ENCODE data around the gene L3HYPDH. TPM values are rescaled to one million over a fixed set of nuclear protein-coding genes. Genes with fewer than 3 reads are reported as not detected.

The L3HYPDH gene
- total RNA-seq, 2 donors from 2014 or later, result 8.7 to 10.2 TPM

GRCh38 chr14:59438195-59438647 is 46.0 kb downstream of the L3HYPDH start:
- Histone ChIP-seq H3K36me3 (no peaks in the 10 kb centered on the region), H3K4me1 (no peaks in the 10 kb centered on the region), H3K27me3 (no peaks in the 10 kb centered on the region), H3K27ac (no peak overlapping the region), H3K4me3 (no peak overlapping the region), H3K9me3 (no peaks in the 10 kb centered on the region), H3K9ac (ENCODE audit: low read depth in 2 of 2, low read length in 2 of 2) (no peak overlapping the region)
- TF ChIP-seq CTCF (IDR thresholded peaks at IDR 0.05), result no peak
- intact Hi-C loops (cut with DNase I), result no loop called here
- no peak for DNase-seq

DNA sequence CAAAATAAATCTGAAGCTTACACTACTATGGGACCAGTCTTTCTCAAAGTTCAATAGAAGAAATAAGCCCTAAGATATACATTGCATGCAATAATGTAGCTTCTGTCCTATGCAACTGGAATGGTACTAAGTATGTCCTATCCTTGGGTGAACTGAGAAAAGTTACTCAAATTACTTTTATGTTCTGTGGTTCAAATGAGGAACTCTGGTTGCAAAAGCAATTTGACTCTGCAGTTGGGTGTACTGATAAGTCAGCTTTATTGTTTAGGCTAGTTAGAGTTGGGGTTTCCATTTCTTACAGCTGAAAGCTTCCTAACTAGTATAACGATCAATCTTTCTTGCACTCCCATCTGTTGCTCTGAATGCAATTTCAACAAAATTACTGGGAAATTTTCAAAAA is 48.2 kb downstream of the L3HYPDH start:
- Histone ChIP-seq H3K27ac (no peak overlapping the region), H3K36me3 (no peaks in the 10 kb centered on the region), H3K9me3 (no peaks in the 10 kb centered on the region), H3K4me1 (no peaks in the 10 kb centered on the region), H3K27me3 (no peaks in the 10 kb centered on the region), H3K4me3 (no peak overlapping the region), H3K9ac (ENCODE audit: low read depth in 2 of 2, low read length in 2 of 2) (no peak overlapping the region)
- DNase-seq, result no peak
- no peak for TF ChIP-seq CTCF (IDR thresholded peaks at IDR 0.05)
- intact Hi-C loops (cut with DNase I), result no loop called here

GRCh38 chr14:59435101-59435500 is 49.1 kb downstream of the L3HYPDH start:
- H3K4me3 ChIP-seq, result no peak overlapping the region
- H3K9me3 ChIP-seq, result no peaks in the 10 kb centered on the region
- H3K27ac ChIP-seq, result no peak overlapping the region
- no peaks in the 10 kb centered on the region for H3K36me3 ChIP-seq
- intact Hi-C loops (cut with DNase I), result no loop called here
- no peak overlapping the region for H3K9ac ChIP-seq (ENCODE audit: low read depth in 2 of 2, low read length in 2 of 2)
- no peaks in the 10 kb centered on the region for H3K4me1 ChIP-seq
- DNase-seq, result no peak
- H3K27me3 ChIP-seq, result no peaks in the 10 kb centered on the region
- TF ChIP-seq CTCF (IDR thresholded peaks at IDR 0.05), result no peak

DNA sequence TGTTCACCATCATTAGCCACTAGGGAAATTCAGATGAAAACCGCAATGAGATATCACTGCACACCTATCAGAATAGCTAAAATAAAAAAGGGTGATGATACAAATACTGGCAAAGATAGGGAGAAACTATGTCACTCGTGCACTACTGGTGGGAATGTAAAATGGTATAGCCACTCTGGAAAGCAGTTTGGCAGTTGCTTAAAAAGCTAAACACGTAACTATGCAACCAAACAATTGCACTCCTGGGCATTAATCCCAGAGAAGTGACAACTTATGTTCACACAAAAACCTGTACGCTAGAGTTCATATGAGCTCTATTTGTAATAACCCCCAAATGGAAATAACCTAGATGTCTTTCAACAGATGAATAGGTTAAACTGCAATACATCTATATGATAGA is 54.4 kb downstream of the L3HYPDH start:
- Histone ChIP-seq H3K36me3 (no peaks in the 10 kb centered on the region), H3K9me3 (no peaks in the 10 kb centered on the region), H3K27ac (no peak overlapping the region), H3K4me3 (no peak overlapping the region), H3K9ac (ENCODE audit: low read depth in 2 of 2, low read length in 2 of 2) (no peak overlapping the region), H3K4me1 (no peaks in the 10 kb centered on the region), H3K27me3 (no peaks in the 10 kb centered on the region)
- TF ChIP-seq CTCF (IDR thresholded peaks at IDR 0.05), result no peak
- DNase-seq, result no peak
- intact Hi-C loops (cut with DNase I), result no loop called here

DNA sequence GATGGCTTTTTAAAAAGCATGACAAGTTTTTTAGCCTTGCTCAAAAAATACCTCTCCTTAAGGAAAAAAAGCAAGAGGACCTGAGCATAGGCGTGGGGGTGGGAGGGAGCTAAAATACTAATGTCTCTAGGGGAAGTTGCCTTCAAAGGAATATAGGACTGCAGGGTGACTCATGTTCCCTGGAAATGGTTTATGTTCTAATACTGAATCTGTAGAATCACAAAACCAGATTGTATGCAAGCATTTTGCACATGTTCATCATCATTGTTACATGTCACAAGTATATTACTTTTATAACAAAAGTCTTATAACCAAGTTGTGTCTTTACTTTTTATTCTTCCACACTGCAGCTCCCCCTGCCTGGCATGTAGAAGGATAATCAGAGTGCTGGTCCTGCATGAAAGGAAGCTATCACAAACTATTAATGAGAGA is 55.6 kb downstream of the L3HYPDH start:
- TF ChIP-seq CTCF (IDR thresholded peaks at IDR 0.05), result no peak
- H3K27ac ChIP-seq, result no peak overlapping the region
- intact Hi-C loops (cut with DNase I), result no loop called here
- no peak overlapping the region for H3K4me3 ChIP-seq
- H3K9me3 ChIP-seq, result no peaks in the 10 kb centered on the region
- no peaks in the 10 kb centered on the region for H3K36me3 ChIP-seq
- H3K9ac ChIP-seq (ENCODE audit: low read depth in 2 of 2, low read length in 2 of 2), result no peak overlapping the region
- H3K27me3 ChIP-seq, result no peaks in the 10 kb centered on the region
- H3K4me1 ChIP-seq, result no peaks in the 10 kb centered on the region
- DNase-seq, result no peak

Data from colonic mucosa (tissue), 4 donors.